Caco-2 (cell line): ENCODE data around the gene LDLR. TPM values are rescaled to one million over a fixed set of nuclear protein-coding genes. Genes with fewer than 3 reads are reported as not detected.
"Not testable (repeated sequence)": the region's sequence is repeated elsewhere in the genome, so short reads cannot be mapped to it uniquely, and the experiment has no call there.

Experiments
- BruUV-seq: library from RNA; stranded (reverse); fragments of 400-500 nt; replicated peaks from 2 replicates; lab custom pipeline; 2021; lab: Mats Ljungman, UMichigan
- CTCF ChIA-PET: fragments of 300-600 bp; sonication (Branson Sonifier 250); formaldehyde crosslinking; loops from one replicate; lab custom pipeline; 2022; ENCODE audit warnings: antibody characterized with exemption; lab: Charles Lee
- POLR2A ChIA-PET: fragments of 300-600 bp; sonication (Branson Sonifier 250); formaldehyde crosslinking; loops from one replicate; lab custom pipeline; 2022; ENCODE audit warnings: antibody characterized with exemption; lab: Charles Lee
- DNase-seq, 2 experiments: peaks; one replicate each; pipeline versions ENCODE4 v3.0.0 to v3.0.0-alpha.2; 2020 to 2022
- H3K27me3 ChIP-seq: replicated peaks from 2 replicates; pipeline ENCODE4 v1.6.0; 2011; ENCODE audit warnings: low read length; ENCODE audit not compliant: control insufficient read depth, insufficient read depth
- H3K36me3 ChIP-seq: 2 replicates; pipeline ENCODE4 v1.5.1; 2011; ENCODE audit warnings: low read length; ENCODE audit not compliant: control insufficient read depth, insufficient read depth
- H3K4me1 ChIP-seq: fragments of 250-450 bp; sonication (Bioruptor Pico); 2 replicates; pipeline ENCODE4 v1.5.1; 2020; ENCODE audit warnings: mild to moderate bottlenecking
- H3K4me3 ChIP-seq: 2 replicates; pipeline ENCODE4 v1.5.1; 2011; ENCODE audit warnings: low read depth, mild to moderate bottlenecking, control low read depth, low read length
- H3K9me3 ChIP-seq: fragments of 250-450 bp; sonication (Bioruptor Pico); 2 replicates; pipeline ENCODE4 v1.5.1; 2020; ENCODE audit warnings: mild to moderate bottlenecking, moderate library complexity
- H3K27ac Mint-ChIP-seq: one replicate; pipeline ENCODE4 v1.8.0; 2022; ENCODE audit warnings: mixed read lengths; ENCODE audit not compliant: unreplicated experiment
- H3K27me3 Mint-ChIP-seq: one replicate; pipeline ENCODE4 v1.8.0; 2022; ENCODE audit warnings: mixed read lengths; ENCODE audit not compliant: insufficient read depth, unreplicated experiment
- H3K36me3 Mint-ChIP-seq: one replicate; pipeline ENCODE4 v1.8.0; 2022; ENCODE audit warnings: mild to moderate bottlenecking, mixed read lengths; ENCODE audit not compliant: insufficient read depth, unreplicated experiment
- H3K4me1 Mint-ChIP-seq: one replicate; pipeline ENCODE4 v1.8.0; 2022; ENCODE audit warnings: low read depth, mixed read lengths; ENCODE audit not compliant: unreplicated experiment
- H3K4me3 Mint-ChIP-seq: one replicate; pipeline ENCODE4 v1.8.0; 2022; ENCODE audit warnings: mild to moderate bottlenecking, moderate library complexity, mixed read lengths; ENCODE audit not compliant: unreplicated experiment
- H3K9me3 Mint-ChIP-seq: one replicate; pipeline ENCODE4 v1.8.0; 2022; ENCODE audit warnings: mixed read lengths; ENCODE audit not compliant: unreplicated experiment
- CTCF ChIP-seq, 2 experiments: fragments of 200-600 bp in 1 of 2; IDR thresholded peaks; 1 replicate in 1 of 2; 2 replicates in 1 of 2; pipeline versions ENCODE4 v1.5.1 to v1.8.0; 2011 to 2022; ENCODE audit warnings: antibody characterized with exemption in 1 of 2, control low read depth in 1 of 2, inconsistent platforms in 1 of 2, low read depth in 1 of 2, low read length in 1 of 2, mild to moderate bottlenecking in 1 of 2, moderate library complexity in 1 of 2; ENCODE audit not compliant: insufficient read depth in 1 of 2, severe bottlenecking in 1 of 2, unreplicated experiment in 1 of 2
- intact Hi-C: fragments of 100-400 bp; cut with micrococcal nuclease; formaldehyde crosslinking; loops from one replicate; pipeline ENCODE4 v1.10.0; 2022; ENCODE audit not compliant: unreplicated experiment
- microRNA-seq: library from miRNA; unstranded; fragments of <30 nt; microRNA quantifications from one replicate; pipeline ENCODE4 v1.2.0, GENCODE V29; 2022
- total RNA-seq: library from RNA; stranded (reverse); gene quantifications from 2 replicates; pipeline ENCODE4 v1.2.3, GENCODE V29; 2022

Gene LDLR
- total RNA-seq, 1 experiment from 2014 or later: 68.9 TPM

- H3K27me3 ChIP-seq: no peaks in the 10 kb centered on the region
- no peak for DNase-seq
- no peak for TF ChIP-seq CTCF (IDR thresholded peaks at IDR 0.05; ENCODE audit: insufficient read depth in 1 of 2, low read depth in 1 of 2, low read length in 1 of 2, severe bottlenecking in 1 of 2, unreplicated experiment in 1 of 2)
- H3K4me1 Mint-ChIP-seq: no peaks in the 10 kb centered on the region
- ChIA-PET CTCF (no interaction called here), POLR2A (no interaction called here)
- H3K36me3 Mint-ChIP-seq: peaks cover 5% of the 10 kb centered on the region
- intact Hi-C loops: no loop called here
- no peaks in the 10 kb centered on the region for H3K36me3 ChIP-seq
- no peak overlapping the region for H3K4me3 ChIP-seq
- no peaks in the 10 kb centered on the region for H3K9me3 Mint-ChIP-seq
- H3K4me3 Mint-ChIP-seq: no peak overlapping the region
- no peaks in the 10 kb centered on the region; the same call in 1 of the 2 replicates for H3K9me3 ChIP-seq
- no peaks in the 10 kb centered on the region for H3K27me3 Mint-ChIP-seq
- no peak overlapping the region for H3K27ac Mint-ChIP-seq
- BruUV-seq: no TSS peak
- H3K4me1 ChIP-seq: no peaks in the 10 kb centered on the region
Measured at GRCh38 chr19:11180346-11180745, 91.1 kb downstream of the LDLR start.

GRCh38 chr19:11180975-11181374 lies 91.7 kb downstream of the LDLR start:
- H3K36me3 ChIP-seq, H3K27ac Mint-ChIP-seq, H3K9me3 Mint-ChIP-seq, POLR2A ChIA-PET, intact Hi-C loops, H3K27me3 Mint-ChIP-seq, BruUV-seq, DNase-seq, H3K4me3 Mint-ChIP-seq, H3K9me3 ChIP-seq, H3K4me1 ChIP-seq, H3K36me3 Mint-ChIP-seq, H3K4me3 ChIP-seq, H3K4me1 Mint-ChIP-seq, CTCF ChIA-PET, H3K27me3 ChIP-seq: not testable (repeated sequence)

GRCh38 chr19:11181488-11181887 lies 92.2 kb downstream of the LDLR start:
- H3K27ac Mint-ChIP-seq: no peak overlapping the region
- no peak overlapping the region for H3K4me3 Mint-ChIP-seq
- H3K4me1 Mint-ChIP-seq: no peaks in the 10 kb centered on the region
- intact Hi-C loops: no loop called here
- peaks cover 6% of the 10 kb centered on the region for H3K36me3 Mint-ChIP-seq
- Histone ChIP-seq H3K9me3 (no peaks in the 10 kb centered on the region; the same call in 1 of the 2 replicates), H3K4me1 (no peaks in the 10 kb centered on the region), H3K4me3 (no peak overlapping the region), H3K36me3 (no peaks in the 10 kb centered on the region), H3K27me3 (no peaks in the 10 kb centered on the region)
- ChIA-PET POLR2A (no interaction called here), CTCF (no interaction called here)
- no peaks in the 10 kb centered on the region for H3K9me3 Mint-ChIP-seq
- H3K27me3 Mint-ChIP-seq: no peaks in the 10 kb centered on the region
- no TSS peak for BruUV-seq
- no peak for TF ChIP-seq CTCF (IDR thresholded peaks at IDR 0.05; ENCODE audit: insufficient read depth in 1 of 2, low read depth in 1 of 2, low read length in 1 of 2, severe bottlenecking in 1 of 2, unreplicated experiment in 1 of 2)
- DNase-seq: no peak

Small RNAs within 50 kb of the gene (microRNA-seq; reads per million reads assigned to microRNA genes)
- gene MIR6886: 7.1 reads per million, percentile 42 among the genes with 10 or more reads in this experiment

Other genes starting within 250 kb of the LDLR start
- 0.61 and 1.1 TPM in 2 replicates for gene C19orf38, start 241.0 kb upstream of the LDLR start, total RNA-seq
- gene CARM1, start 217.9 kb upstream of the LDLR start, total RNA-seq: 97.9 and 98.4 TPM in 2 replicates
- gene YIPF2, start 160.8 kb upstream of the LDLR start, total RNA-seq: 70.9 and 78.1 TPM in 2 replicates
- 30.4 and 31.1 TPM in 2 replicates for gene TIMM29, start 160.7 kb upstream of the LDLR start, total RNA-seq
- gene SMARCA4, start 128.4 kb upstream of the LDLR start, total RNA-seq: 171 and 180 TPM in 2 replicates
- gene SPC24, start 66.3 kb downstream of the LDLR start, total RNA-seq: 35.7 and 44.8 TPM in 2 replicates
- 17.6 and 21.2 TPM in 2 replicates for gene KANK2, start 108.1 kb downstream of the LDLR start, total RNA-seq
- not detected in 2 replicates for gene ANGPTL8, start 150.2 kb downstream of the LDLR start, total RNA-seq
- 84.1 and 94.3 TPM in 2 replicates for gene DOCK6, start 173.1 kb downstream of the LDLR start, total RNA-seq
- not detected in 2 replicates for gene TSPAN16, start 206.7 kb downstream of the LDLR start, total RNA-seq